Skeletal muscle cell (primary cell): Measurements from ENCODE around the gene RGPD3.
"Not testable (repeated sequence)": the region's sequence is repeated elsewhere in the genome, so short reads cannot be mapped to it uniquely, and the experiment has no call there.

ENCODE experiments used
- DNase-seq: peaks from one replicate; pipeline ENCODE4 v3.0.0-alpha.2; 2010; ENCODE audit warnings: low read depth
- H3K4me3 ChIP-seq: 2 replicates; pipeline ENCODE4 v1.5.1; 2011; ENCODE audit warnings: low read depth, mild to moderate bottlenecking, control low read depth, low read length, moderate library complexity

The RGPD3 gene

GRCh38 chr2:106468107-106468506, at the start of gene RGPD3:
Gene RGPD3, minus strand, starts transcription at chr2:106468413. Its CDS starts 125 bp downstream, at chr2:106468288.
- not testable (repeated sequence) for DNase-seq, H3K4me3 ChIP-seq

GRCh38 chr2:106517329-106517728, 49.1 kb upstream of the RGPD3 start:
- DNase-seq, result no peak
- no peak overlapping the region for H3K4me3 ChIP-seq

GRCh38 chr2:106516864-106517263, 48.7 kb upstream of the RGPD3 start:
- H3K4me3 ChIP-seq, result no peak overlapping the region
- DNase-seq, result no peak

GRCh38 chr2:106516436-106516835, 48.2 kb upstream of the RGPD3 start:
- DNase-seq, result no peak
- H3K4me3 ChIP-seq, result no peak overlapping the region

GRCh38 chr2:106514827-106515226, 46.6 kb upstream of the RGPD3 start:
- not testable (repeated sequence) for H3K4me3 ChIP-seq, DNase-seq

- not testable (repeated sequence) for H3K4me3 ChIP-seq
These were observed 45.2 kb upstream of the RGPD3 start for GRCh38 chr2:106513391-106513790.

GRCh38 chr2:106511934-106512333, 43.7 kb upstream of the RGPD3 start:
- H3K4me3 ChIP-seq, DNase-seq: not testable (repeated sequence)

More at GRCh38 chr2:106513391-106513790, 45.2 kb upstream of the RGPD3 start:
- not testable (repeated sequence) for DNase-seq

- peak; percentile 18 for DNase-seq
- not testable (repeated sequence) for H3K4me3 ChIP-seq
These were observed 43.3 kb upstream of the RGPD3 start for GRCh38 chr2:106511476-106511901.

- DNase-seq, H3K4me3 ChIP-seq: not testable (repeated sequence)
These were observed 42.6 kb upstream of the RGPD3 start for GRCh38 chr2:106510791-106511190.

GRCh38 chr2:106509374-106509770, 41.2 kb upstream of the RGPD3 start:
- not testable (repeated sequence) for H3K4me3 ChIP-seq, DNase-seq

GRCh38 chr2:106508660-106509373, 40.6 kb upstream of the RGPD3 start:
- H3K4me3 ChIP-seq, DNase-seq: not testable (repeated sequence)

GRCh38 chr2:106506002-106506687, 37.9 kb upstream of the RGPD3 start:
- not testable (repeated sequence) for H3K4me3 ChIP-seq, DNase-seq

GRCh38 chr2:106504787-106505186, 36.6 kb upstream of the RGPD3 start:
- not testable (repeated sequence) for DNase-seq

GRCh38 chr2:106504192-106504591, 36.0 kb upstream of the RGPD3 start:
- not testable (repeated sequence) for DNase-seq, H3K4me3 ChIP-seq

More at GRCh38 chr2:106504787-106505186, 36.6 kb upstream of the RGPD3 start:
- H3K4me3 ChIP-seq, result not testable (repeated sequence)

- not testable (repeated sequence) for H3K4me3 ChIP-seq, DNase-seq
These were observed 34.1 kb upstream of the RGPD3 start for GRCh38 chr2:106502351-106502750.

GRCh38 chr2:106500350-106500749, 32.1 kb upstream of the RGPD3 start:
- not testable (repeated sequence) for DNase-seq, H3K4me3 ChIP-seq

- not testable (repeated sequence) for DNase-seq, H3K4me3 ChIP-seq
These were observed 30.3 kb upstream of the RGPD3 start for GRCh38 chr2:106498549-106498948.

- H3K4me3 ChIP-seq, DNase-seq: not testable (repeated sequence)
These were observed 24.7 kb upstream of the RGPD3 start for GRCh38 chr2:106492913-106493312.

GRCh38 chr2:106492399-106492798, 24.2 kb upstream of the RGPD3 start:
- not testable (repeated sequence) for H3K4me3 ChIP-seq, DNase-seq

GRCh38 chr2:106489701-106490100, 21.5 kb upstream of the RGPD3 start:
- H3K4me3 ChIP-seq, DNase-seq: not testable (repeated sequence)
